Smooth muscle cell (in vitro differentiated cells): ENCODE data around the gene LRRC26. TPM values are rescaled to one million over a fixed set of nuclear protein-coding genes. Genes with fewer than 3 reads are reported as not detected.

Experiments
- DNase-seq: peaks from one replicate; lab custom pipeline; 2025; ENCODE audit not compliant: unreplicated experiment; lab: John Stamatoyannopoulos, UW
- H2AFZ ChIP-seq: fragments of 200-600 bp; sonication (generic); 2 replicates; pipeline ENCODE4 v1.6.0; 2016; ENCODE audit warnings: antibody characterized with exemption, low read depth, mild to moderate bottlenecking
- H3F3A ChIP-seq: fragments of 200-600 bp; sonication (generic); 2 replicates; pipeline ENCODE4 v1.6.0; 2017; ENCODE audit warnings: antibody characterized with exemption, low read depth
- H3K27ac ChIP-seq: fragments of 200-600 bp; sonication (generic); 2 replicates; pipeline ENCODE4 v1.5.1; 2016; ENCODE audit warnings: low read depth, mild to moderate bottlenecking
- H3K27me3 ChIP-seq: fragments of 200-600 bp; sonication (generic); 2 replicates; pipeline ENCODE4 v1.6.1; 2016; ENCODE audit warnings: low read depth, mild to moderate bottlenecking
- H3K36me3 ChIP-seq: fragments of 200-600 bp; sonication (generic); 2 replicates; pipeline ENCODE4 v1.5.1; 2016; ENCODE audit warnings: low read depth
- H3K4me1 ChIP-seq: fragments of 200-600 bp; sonication (generic); 2 replicates; pipeline ENCODE4 v1.5.1; 2016; ENCODE audit warnings: low read depth
- H3K4me2 ChIP-seq: fragments of 200-600 bp; sonication (generic); 2 replicates; pipeline ENCODE4 v1.6.0; 2016; ENCODE audit warnings: mild to moderate bottlenecking
- H3K4me3 ChIP-seq: fragments of 200-600 bp; sonication (generic); 2 replicates; pipeline ENCODE4 v1.5.1; 2016; ENCODE audit warnings: mild to moderate bottlenecking
- H3K79me2 ChIP-seq: fragments of 200-600 bp; sonication (generic); 2 replicates; pipeline ENCODE4 v1.6.0; 2016; ENCODE audit warnings: low read depth, mild to moderate bottlenecking
- H3K9ac ChIP-seq: fragments of 200-600 bp; sonication (generic); 2 replicates; pipeline ENCODE4 v1.6.0; 2016; ENCODE audit warnings: low read depth
- H3K9me3 ChIP-seq: fragments of 200-600 bp; sonication (generic); replicated peaks from 2 replicates; pipeline ENCODE4 v1.5.1; 2016; ENCODE audit warnings: low read depth
- H4K20me1 ChIP-seq: fragments of 200-600 bp; sonication (generic); 2 replicates; pipeline ENCODE4 v1.6.0; 2016; ENCODE audit warnings: low read depth
- WGBS: methylation state at CpG from one replicate; pipeline ENCODE4 v1.1.7; 2016; ENCODE audit warnings: low lambda C conversion rate; 5-methylcytosine and 5-hydroxymethylcytosine counted together
- polyA plus RNA-seq: library from polyadenylated mRNA; unstranded; fragments of >200 nt; fragmentation: Nextera tagmentation; extraction: Ambion mirVana; gene quantifications from 2 replicates; pipeline ENCODE4 v1.2.1, GENCODE V29; 2016
- total RNA-seq: library from RNA; depleted of rRNA; stranded (reverse); fragments of >200 nt; gene quantifications from 2 replicates; pipeline ENCODE4 v1.2.3, GENCODE V29; 2014
- TF ChIP-seq, protein P1 (sequence below): fragments of 200-600 bp; sonication (generic); IDR thresholded peaks from 2 replicates; pipeline ENCODE4 v1.5.1; 2017; ENCODE audit warnings: borderline replicate concordance, mild to moderate bottlenecking, antibody characterized with exemption; ENCODE audit not compliant: insufficient read depth, poor library complexity, severe bottlenecking

Gene LRRC26
- total and polyA plus RNA-seq, 2 experiments from 2014 or later: not detected

DNA sequence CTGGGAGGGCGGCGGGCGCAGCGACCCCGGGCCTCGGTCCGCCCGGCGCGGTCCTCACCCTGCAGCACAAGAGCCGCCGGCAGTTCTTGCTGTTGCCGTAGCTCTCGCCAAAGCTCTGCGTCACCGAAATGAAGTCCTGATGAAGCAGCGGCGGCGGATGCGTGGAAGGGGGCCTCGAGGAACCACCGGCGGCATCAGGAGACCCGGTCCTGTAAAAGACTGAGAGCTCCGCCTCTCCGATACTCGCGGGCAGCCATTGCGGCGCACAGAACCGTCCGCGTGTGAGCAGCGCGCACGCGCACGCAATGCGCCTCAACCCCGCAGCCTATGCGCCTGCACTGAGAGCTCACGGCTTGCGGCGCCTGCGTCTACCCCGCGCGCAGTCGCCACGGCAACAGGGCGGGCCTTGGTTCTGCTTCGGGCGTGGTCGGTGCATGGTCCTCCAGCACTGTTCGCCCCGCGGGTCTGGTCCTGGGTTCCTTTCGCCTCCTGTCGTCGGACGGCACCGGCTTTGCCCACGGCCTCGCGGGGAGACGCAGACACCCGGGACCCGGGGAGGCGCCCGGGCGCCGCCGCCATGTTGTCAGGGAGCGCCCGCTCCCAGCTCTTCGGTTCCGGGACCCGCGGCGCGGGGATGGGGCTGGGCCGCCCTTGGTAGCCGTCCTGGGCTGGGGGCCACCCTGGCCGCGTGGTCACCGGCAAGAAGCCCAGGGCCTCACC is 40.2 kb downstream of the LRRC26 start:
- peaks cover 24% of the 10 kb centered on the region for H3K79me2 ChIP-seq
- no peaks in the 10 kb centered on the region for H3K36me3 ChIP-seq
- H3K9me3 ChIP-seq: no peaks in the 10 kb centered on the region
- peaks cover 5% of the 10 kb centered on the region for H3K4me1 ChIP-seq
- WGBS: 1% methylated on average over 84 of the region's 86 CpGs
- H3K27me3 ChIP-seq: peaks cover 8% of the 10 kb centered on the region
- peak; percentile 63 for DNase-seq
- no peaks in the 10 kb centered on the region for H3F3A ChIP-seq
- TF ChIP-seq, protein P1, sequence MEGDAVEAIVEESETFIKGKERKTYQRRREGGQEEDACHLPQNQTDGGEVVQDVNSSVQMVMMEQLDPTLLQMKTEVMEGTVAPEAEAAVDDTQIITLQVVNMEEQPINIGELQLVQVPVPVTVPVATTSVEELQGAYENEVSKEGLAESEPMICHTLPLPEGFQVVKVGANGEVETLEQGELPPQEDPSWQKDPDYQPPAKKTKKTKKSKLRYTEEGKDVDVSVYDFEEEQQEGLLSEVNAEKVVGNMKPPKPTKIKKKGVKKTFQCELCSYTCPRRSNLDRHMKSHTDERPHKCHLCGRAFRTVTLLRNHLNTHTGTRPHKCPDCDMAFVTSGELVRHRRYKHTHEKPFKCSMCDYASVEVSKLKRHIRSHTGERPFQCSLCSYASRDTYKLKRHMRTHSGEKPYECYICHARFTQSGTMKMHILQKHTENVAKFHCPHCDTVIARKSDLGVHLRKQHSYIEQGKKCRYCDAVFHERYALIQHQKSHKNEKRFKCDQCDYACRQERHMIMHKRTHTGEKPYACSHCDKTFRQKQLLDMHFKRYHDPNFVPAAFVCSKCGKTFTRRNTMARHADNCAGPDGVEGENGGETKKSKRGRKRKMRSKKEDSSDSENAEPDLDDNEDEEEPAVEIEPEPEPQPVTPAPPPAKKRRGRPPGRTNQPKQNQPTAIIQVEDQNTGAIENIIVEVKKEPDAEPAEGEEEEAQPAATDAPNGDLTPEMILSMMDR: no peak
- H3K27ac ChIP-seq: no peak overlapping the region
- peaks cover 13% of the 10 kb centered on the region for H4K20me1 ChIP-seq
- H3K9ac ChIP-seq: peak overlapping the region; percentile 42
- H3K4me2 ChIP-seq: peak overlapping the region; percentile 90
- peak overlapping the region; percentile 79 for H3K4me3 ChIP-seq
- H2AFZ ChIP-seq: peak overlapping the region; percentile 98

DNA sequence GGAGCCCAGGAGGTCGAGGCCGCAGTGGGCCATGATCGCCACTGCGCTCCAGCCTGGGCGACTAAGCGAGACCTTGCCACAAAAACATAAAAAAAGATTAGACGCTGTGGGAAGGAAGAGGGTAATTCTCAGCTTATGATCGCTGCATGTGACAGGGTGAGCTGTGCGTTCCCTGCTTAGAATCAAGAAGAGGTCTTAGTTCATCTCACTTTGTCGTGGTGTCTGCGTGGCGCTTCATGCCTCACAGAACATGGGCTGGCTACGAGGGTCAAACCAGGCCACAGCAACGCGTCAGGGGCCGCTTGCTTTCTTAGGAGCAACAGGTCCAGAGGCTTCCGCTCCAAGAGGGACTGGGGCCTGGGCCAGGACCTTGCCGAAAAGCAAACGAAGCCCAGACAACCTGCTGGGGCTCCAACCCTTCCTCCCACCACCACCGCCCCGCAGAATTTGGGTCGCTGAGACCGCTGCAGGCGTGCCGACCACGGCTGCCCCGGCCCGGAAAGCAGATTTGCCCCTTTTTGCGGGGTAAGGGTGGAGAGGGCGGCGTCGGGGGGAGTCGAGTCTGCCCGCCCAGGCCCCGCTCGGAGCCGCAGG is 40.9 kb downstream of the LRRC26 start:
- DNase-seq: no peak
- Histone ChIP-seq H3K4me3 (peak overlapping the region; percentile 79), H3K4me1 (peaks cover 5% of the 10 kb centered on the region), H3K36me3 (no peaks in the 10 kb centered on the region), H3K27ac (no peak overlapping the region), H2AFZ (peak overlapping the region; percentile 98), H4K20me1 (peaks cover 20% of the 10 kb centered on the region), H3K79me2 (peaks cover 24% of the 10 kb centered on the region), H3K9me3 (no peaks in the 10 kb centered on the region), H3K9ac (peak overlapping the region; percentile 42), H3F3A (no peaks in the 10 kb centered on the region), H3K27me3 (peaks cover 8% of the 10 kb centered on the region), H3K4me2 (peak overlapping the region; percentile 90)
- WGBS: 26% methylated on average over 36 of the region's 37 CpGs
- TF ChIP-seq, protein P1: no peak

DNA sequence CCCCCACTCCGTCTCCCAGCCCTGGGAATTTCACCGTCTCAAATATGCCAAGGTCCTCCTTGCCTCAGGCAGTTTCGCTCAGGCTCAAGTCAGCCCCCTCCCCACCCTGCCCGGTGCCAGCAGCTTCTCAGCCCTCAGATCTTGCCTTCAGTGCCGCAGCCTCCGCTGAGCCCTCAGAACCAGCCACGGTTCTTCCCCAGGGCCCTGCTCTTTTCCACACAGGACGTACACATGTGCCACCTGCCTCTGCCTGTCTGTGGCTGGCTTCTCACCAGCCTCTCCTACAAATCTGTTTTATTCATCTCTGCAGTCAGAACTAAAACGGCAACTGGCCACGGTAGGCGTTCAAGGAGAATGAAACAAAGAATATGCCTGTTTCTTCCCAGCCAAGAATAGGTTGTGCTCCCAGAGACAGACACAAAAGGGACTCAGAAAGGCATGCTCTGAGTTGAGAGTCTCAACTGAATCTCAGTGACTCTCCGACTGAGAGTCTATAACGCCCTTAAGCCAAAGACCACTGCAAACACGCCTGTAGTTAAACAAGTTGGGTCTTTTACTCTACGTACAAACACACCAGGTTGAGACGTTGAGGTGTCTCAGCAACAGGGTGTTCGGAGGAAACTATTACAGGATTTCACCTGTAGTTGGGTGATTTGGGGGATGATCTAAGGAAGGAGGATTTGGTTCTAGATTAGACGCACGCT is 41.5 kb downstream of the LRRC26 start:
- no peak for DNase-seq
- H3K9ac ChIP-seq: no peak overlapping the region
- peaks cover 4% of the 10 kb centered on the region for H3K27me3 ChIP-seq
- peak overlapping the region; percentile 79 for H3K4me3 ChIP-seq
- H4K20me1 ChIP-seq: peaks cover 24% of the 10 kb centered on the region
- TF ChIP-seq, protein P1: no peak
- H3K27ac ChIP-seq: no peak overlapping the region
- peak overlapping the region; percentile 90 for H3K4me2 ChIP-seq
- peaks cover 5% of the 10 kb centered on the region for H3K4me1 ChIP-seq
- 84% methylated on average over 18 of the region's 19 CpGs for WGBS
- H3F3A ChIP-seq: no peaks in the 10 kb centered on the region
- no peaks in the 10 kb centered on the region for H3K36me3 ChIP-seq
- H3K79me2 ChIP-seq: peaks cover 24% of the 10 kb centered on the region
- no peak overlapping the region for H2AFZ ChIP-seq
- H3K9me3 ChIP-seq: no peaks in the 10 kb centered on the region
